GM23248 (cell line): ENCODE measurements around the gene ATP8A2.

Source experiments
- EZH2 ChIP-seq: fragments of 200-600 bp; sonication (generic); IDR thresholded peaks from 2 replicates; pipeline ENCODE4 v1.6.1; 2018; ENCODE audit warnings: antibody characterized with exemption, mild to moderate bottlenecking; ENCODE audit not compliant: insufficient read depth, poor library complexity, severe bottlenecking
- EZH2phosphoT487 ChIP-seq: fragments of 200-600 bp; sonication (generic); IDR thresholded peaks from 2 replicates; pipeline ENCODE4 v1.6.1; 2018; ENCODE audit warnings: antibody characterized with exemption, moderate library complexity, mild to moderate bottlenecking, low read depth; ENCODE audit not compliant: insufficient read depth

GRCh38 chr13:26010487-26011207 is 638.9 kb downstream of the ATP8A2 start:
- TF ChIP-seq EZH2: no peak
- no peak for TF ChIP-seq EZH2phosphoT487
